Measurements from ENCODE around the gene HS6ST1.

DNA sequence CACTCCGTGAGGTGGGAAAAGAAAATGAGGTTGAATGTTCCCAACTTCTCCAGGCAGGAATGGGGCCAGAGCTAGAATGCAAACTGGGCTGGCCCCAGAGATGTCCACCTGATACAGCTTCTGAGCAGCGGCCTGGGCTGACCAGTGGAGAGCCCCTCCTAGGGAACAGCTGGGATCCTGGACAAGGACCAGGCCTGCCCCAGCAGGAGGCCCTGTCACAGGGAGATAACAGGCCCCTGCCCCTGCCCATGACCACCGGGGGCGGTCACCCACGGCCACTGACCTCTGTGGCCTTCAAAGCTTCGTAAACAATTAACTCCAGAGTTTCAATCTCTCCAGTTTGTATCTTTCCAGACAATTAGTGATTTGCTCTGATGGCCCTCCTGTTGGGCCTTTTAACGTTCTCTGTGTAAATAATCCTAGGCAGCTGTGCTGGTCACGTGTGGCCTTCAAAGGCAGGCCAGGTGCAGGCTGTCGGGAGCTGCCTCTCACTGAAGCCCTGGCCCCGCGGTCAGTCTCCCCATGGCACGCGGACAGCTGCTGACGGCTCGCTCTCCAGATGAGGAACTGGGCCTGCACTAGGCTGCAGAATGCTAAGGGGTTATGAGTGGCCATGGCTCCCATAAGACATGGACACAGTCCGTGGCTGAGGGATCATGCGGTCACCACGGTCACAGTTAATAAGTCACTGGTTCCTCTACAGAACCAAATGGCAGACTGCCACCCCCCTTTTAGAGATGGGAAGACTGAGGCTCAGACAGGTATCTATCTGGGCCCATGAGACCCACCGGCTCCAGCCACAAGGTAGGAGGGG is 9.2 kb downstream of the HS6ST1 start:
- TF ChIP-seq POLR2A (IDR thresholded peaks at IDR 0.05; ENCODE audit: low read depth, low read length) (no peak), POLR2AphosphoS5 (IDR thresholded peaks at IDR 0.05; ENCODE audit: low read depth, low read length) (no peak)
